ENCODE data around the gene POLR3F.

The POLR3F gene

DNA sequence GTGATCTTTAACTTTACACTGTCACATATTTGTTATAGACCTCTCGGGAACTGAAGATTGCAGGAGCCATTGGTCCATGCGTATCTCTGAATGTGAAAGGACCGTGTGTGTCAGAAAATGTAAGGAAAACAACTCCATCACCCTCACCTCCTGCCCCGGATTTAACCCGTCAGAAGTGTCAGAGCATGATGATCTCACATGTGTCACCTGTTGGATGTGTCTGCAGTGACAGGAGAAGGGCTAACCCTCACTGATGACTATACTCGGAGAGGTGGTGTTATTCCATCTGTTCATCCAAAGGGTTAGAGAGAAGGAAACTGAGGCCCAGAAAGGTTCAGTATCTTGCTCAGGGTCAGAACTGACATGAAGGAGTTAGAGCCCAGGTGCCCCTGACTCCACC is 65.4 kb downstream of the POLR3F start:
- FAIRE-seq = no peak
- TF ChIP-seq, protein P1, sequence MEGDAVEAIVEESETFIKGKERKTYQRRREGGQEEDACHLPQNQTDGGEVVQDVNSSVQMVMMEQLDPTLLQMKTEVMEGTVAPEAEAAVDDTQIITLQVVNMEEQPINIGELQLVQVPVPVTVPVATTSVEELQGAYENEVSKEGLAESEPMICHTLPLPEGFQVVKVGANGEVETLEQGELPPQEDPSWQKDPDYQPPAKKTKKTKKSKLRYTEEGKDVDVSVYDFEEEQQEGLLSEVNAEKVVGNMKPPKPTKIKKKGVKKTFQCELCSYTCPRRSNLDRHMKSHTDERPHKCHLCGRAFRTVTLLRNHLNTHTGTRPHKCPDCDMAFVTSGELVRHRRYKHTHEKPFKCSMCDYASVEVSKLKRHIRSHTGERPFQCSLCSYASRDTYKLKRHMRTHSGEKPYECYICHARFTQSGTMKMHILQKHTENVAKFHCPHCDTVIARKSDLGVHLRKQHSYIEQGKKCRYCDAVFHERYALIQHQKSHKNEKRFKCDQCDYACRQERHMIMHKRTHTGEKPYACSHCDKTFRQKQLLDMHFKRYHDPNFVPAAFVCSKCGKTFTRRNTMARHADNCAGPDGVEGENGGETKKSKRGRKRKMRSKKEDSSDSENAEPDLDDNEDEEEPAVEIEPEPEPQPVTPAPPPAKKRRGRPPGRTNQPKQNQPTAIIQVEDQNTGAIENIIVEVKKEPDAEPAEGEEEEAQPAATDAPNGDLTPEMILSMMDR (IDR thresholded peaks at IDR 0.05; ENCODE audit: insufficient read depth, missing control alignments) = no peak
- no peak for DNase-seq (ENCODE audit: insufficient read length, low spot score)

DNA sequence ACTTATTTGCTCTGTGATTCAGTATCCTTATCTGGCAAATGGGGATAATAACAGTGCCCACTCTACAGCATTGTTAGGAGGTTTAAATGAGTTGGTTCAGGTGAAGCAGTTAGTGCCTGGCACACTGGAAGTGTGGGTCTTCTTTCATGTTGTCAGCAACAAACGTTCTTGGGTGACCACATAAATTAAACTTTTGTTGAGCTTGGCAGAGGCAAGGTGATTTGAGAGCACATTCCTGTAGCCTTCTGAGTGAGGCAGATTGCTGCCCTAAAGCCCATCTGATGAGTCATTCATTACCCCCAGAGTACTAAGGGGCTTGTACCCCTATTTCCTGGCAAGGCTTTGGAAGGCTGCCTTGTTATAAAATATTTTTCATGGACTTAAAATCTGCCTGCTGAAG is 66.3 kb downstream of the POLR3F start:
- TF ChIP-seq, protein P1 (IDR thresholded peaks at IDR 0.05; ENCODE audit: insufficient read depth, missing control alignments) = no peak
- no peak for DNase-seq (ENCODE audit: insufficient read length, low spot score)
- no peak for FAIRE-seq

DNA sequence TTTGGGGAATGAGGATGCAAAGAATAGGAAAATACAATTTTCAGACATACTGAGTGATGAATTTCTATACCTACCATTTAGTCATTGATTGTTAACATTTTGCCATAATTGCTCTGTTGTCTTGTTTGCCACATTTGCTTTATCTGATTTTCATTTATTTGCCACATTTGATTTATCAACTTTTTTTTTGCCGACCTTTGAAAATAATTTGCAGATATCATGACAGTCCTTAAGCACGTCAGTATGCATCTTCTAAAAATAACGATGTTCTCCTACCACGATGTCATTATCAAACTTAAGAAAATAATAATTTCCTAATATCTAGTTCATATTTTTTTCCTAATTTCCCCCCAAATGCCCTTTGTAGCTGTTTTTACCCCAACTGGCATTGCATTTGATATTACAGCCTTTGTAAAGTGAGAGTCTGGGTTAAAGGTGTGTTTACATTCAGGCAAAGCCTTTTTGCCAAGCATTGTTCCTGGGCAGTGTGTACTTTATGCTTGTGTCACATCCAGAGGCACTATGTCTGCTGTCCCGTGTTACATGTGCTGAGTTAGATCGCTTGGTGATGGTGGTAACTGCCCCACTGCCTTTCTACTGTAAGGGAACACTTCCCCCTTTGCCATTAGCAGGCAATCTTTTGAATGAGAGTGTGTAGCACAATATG is 66.9 kb downstream of the POLR3F start:
- FAIRE-seq (no peak), DNase-seq (ENCODE audit: insufficient read length, low spot score) (no peak)
- TF ChIP-seq, protein P1 (IDR thresholded peaks at IDR 0.05; ENCODE audit: insufficient read depth, missing control alignments) = no peak
